Measurements from ENCODE around the gene CCDC80.

CCDC80 gene

DNA sequence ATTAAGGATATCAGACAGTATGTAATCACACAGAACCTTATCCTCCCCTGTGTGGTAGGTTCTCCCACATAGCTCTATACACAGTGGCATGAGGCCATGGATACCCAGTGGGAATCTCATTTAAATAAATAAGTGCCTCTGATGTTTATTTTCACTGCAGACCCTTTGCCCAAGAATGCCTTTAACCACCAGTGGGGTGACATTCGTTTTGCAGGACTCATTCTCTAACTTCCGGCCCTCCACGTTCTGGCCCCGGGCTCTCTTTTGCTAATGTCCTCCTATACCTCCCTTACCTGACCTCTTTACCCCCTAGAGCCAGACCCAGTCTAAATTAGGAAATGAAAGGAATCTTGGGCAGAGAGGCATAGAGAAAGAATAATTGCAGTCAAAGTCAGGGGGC lies 8.3 kb downstream of the CCDC80 start:
- no peak for DNase-seq (ENCODE audit: low read depth)

DNA sequence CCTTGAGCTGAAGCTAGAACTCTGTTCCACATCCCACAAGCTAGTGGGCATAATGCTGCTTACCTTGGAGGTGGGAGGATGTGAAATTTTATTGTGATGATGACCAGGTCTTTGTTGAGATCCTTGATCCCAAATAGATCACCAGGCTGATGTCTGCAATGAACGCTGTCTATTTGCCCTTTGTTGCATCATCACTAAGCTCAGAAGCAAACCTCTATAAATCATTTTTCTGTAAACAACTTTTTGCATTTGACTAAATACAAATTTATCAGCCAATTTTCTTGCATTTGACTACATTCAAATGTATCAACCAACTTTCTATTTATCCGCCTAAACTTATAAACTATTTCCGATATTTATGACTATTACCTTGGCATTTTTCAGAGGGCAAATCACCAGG lies 9.7 kb downstream of the CCDC80 start:
- no peak for DNase-seq (ENCODE audit: low read depth)

DNA sequence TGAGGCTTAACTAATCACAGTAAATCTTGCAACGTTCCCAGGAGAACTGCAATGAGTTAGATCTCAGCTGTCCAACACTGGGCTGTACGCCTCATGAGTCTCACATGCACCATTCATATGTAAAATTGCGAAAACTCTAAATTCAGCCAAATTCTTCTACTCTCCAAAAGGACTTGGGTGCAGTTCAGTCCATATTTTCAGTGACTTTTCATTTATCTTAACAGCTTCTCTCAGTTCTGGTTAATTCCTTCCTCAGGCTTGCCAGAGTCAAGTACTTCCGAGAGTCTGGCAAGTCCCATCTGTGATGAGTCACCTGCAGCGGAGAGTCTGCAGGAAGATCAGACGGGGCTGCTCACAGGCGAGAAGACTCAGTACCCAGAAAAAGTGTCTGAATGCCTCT lies 11.5 kb downstream of the CCDC80 start:
- peak; percentile 95 for DNase-seq (ENCODE audit: low read depth)

GRCh38 chr3:112627919-112628466 lies 12.9 kb downstream of the CCDC80 start:
- no peak for DNase-seq (ENCODE audit: low read depth)

DNA sequence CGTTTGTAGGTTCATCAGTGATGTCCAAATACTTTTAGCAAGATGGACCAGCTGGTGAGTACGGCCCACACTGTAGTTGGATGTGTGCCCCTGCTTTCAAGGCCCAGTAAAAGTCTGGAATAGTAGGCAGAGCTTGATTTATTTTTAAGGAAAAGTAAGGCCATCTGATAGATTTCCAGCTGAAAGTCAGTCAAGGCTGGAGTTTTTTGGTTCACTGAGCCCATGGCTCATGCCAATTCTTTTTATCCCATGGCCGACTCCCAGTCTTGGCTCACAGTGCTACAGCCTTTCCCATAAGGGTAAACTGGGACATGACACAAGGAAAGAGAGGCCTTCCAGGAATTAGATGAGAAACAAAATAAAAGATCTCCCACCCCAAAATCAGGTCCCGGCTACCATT lies 13.5 kb downstream of the CCDC80 start:
- DNase-seq (ENCODE audit: low read depth) = no peak

- no peak for DNase-seq (ENCODE audit: low read depth)
These were observed 17.2 kb downstream of the CCDC80 start for GRCh38 chr3:112623717-112624116.

- no peak for DNase-seq (ENCODE audit: low read depth)
These were observed 17.7 kb downstream of the CCDC80 start for GRCh38 chr3:112623213-112623612.

- DNase-seq (ENCODE audit: low read depth) = no peak
These were observed 21.6 kb downstream of the CCDC80 start for GRCh38 chr3:112619295-112619694.

GRCh38 chr3:112617285-112617684 lies 23.7 kb downstream of the CCDC80 start:
- DNase-seq (ENCODE audit: low read depth) = no peak

DNA sequence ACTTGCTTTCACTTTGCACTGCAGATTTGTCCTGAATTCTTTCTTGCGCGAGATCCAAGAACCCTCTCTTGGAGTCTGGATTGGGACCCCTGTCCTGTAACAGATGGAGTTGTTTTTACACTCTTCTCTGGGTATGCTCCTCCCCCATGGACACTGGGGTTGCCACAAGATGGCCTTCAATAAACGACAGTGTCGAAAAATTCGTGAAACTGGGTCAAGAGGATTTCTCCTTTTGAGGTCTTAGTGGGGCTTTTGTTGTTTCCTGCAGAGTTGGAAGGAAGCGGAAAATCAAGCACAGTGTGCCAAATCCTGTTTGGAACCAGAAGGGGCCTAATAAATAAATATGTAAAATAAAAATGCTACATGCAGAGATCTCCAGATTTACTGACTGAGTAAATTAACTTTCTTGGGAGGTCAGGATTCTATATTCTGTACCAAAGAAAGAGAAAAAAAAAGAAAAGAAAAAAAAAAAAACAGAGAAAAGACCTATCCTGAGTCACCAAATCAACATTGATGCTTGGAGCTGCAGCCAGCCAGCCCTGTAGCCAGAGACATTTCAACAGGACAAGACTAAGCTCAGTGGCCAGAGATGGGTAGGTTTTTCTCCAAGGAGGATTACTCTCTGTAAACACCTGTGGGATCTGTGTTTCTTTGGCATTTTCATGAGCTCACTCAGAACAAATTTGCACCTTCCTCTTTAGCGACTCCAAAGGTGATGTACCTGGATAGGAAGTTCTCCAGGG lies 24.8 kb downstream of the CCDC80 start:
- no peak for DNase-seq (ENCODE audit: low read depth)

DNA sequence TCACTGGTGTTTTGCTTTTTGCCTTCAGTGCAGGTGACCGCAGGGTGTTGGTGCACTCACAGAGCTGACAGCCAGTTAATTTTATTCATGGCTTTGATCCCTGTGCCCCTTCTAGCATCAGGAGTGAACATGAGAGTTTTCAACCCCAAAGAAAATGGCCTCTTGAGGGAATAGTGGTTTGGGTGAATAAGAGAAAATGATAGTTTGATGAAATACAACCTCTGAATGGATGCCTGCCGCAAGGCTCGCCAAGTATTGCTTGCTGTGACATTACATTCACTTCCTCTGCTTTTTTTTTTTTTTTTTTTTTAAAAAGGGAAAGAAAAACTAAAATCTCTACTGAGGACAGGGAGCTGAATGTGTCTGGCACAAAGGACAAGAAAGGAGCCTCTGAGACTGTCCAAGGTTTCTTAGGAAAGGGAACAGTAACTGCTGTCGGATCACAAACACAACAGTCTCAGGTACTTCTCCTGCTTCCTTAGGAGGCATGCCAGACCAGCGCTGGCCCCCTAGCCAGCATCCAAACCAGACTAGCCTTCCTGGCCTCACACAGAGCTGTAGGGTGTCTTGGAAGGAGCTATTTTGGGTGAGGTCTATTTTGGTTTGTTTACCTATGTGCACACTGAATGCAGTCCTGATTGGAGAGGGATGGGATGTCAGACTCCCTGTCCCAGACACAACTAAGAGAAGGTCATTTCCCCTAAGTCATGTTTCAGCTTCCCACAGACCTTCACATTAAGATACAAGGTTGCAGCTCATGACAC lies 29.0 kb downstream of the CCDC80 start:
- DNase-seq (ENCODE audit: low read depth) = no peak

- DNase-seq (ENCODE audit: low read depth) = no peak
These were observed 30.8 kb downstream of the CCDC80 start for GRCh38 chr3:112610121-112610520.

- DNase-seq (ENCODE audit: low read depth) = no peak
These were observed 33.1 kb downstream of the CCDC80 start for GRCh38 chr3:112607863-112608262.

DNA sequence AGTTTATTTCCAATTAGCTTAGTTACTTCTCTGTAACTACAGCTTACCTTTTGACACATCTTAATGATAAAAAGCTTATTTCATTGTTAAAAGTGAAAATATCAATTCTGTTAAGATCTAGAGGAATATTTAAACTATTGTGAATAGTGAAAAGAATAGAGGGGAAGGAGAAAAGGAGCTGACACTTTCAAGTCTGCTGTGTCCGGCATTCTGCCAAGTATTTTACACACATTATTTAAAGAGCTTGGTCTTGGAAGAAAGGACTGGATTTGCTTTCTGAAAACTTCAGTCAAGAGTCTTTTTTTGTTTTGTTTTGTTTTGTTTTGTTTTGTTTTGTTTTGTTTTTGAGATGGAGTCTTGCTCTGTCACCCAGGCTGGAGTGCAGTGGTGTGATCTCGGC lies 34.8 kb downstream of the CCDC80 start:
- DNase-seq (ENCODE audit: low read depth) = no peak

DNA sequence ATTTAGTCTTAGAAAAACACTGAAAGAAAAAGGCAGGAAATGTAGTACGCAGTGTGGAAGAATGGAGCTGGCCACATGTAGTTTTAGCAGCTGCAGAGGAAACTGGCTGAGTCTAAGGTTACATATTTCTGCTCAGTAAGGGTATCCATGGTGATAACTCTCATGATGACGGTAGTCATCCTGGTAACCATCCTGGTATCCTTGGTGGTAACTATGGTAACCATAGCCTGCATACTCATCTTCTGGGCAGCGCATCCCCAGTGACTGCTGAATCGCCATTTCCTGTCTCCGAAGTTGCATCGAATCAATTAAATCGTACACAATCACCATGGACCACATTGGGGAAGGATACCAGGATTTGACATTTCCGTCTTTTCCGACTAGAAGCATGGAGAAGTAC lies 35.7 kb downstream of the CCDC80 start:
- DNase-seq (ENCODE audit: low read depth) = peak; percentile 97

GRCh38 chr3:112604536-112604935 lies 36.4 kb downstream of the CCDC80 start:
- peak; percentile 85 for DNase-seq (ENCODE audit: low read depth)

DNA sequence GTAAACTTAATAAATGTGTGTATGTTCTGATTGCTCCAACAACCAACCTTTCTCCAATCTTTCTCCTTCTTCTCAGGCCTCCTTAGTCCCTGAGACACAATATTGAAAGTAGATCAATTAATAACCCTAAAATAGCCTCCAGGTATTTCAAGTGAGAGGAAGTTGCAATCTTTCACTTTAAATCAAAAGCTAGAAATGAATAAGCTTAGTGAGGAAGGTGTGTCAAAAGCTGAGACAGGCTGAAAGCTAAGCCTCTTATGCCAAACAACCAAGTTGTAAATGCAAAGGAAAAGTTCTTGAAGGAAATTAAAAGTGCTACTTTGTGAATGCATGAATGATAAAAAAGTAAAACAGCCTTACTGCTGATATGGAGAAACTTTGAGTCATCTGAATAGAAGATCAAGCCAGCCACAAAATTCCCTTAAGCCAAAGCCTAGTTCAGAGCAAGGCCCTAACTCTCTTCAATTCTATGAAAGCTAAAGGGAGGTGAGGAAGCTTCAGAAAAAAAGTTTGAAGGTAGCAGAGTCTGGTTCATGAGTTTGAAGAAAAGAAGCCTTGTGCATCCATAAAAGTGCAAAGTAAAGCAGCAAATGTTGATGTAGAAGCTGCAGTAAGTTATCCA lies 38.6 kb downstream of the CCDC80 start:
- no peak for DNase-seq (ENCODE audit: low read depth)

GRCh38 chr3:112598731-112599130 lies 42.2 kb downstream of the CCDC80 start:
- no peak for DNase-seq (ENCODE audit: low read depth)

- no peak for DNase-seq (ENCODE audit: low read depth)
These were observed 43.0 kb downstream of the CCDC80 start for GRCh38 chr3:112597945-112598344.

- DNase-seq (ENCODE audit: low read depth) = no peak
These were observed 46.1 kb downstream of the CCDC80 start for GRCh38 chr3:112594856-112595255.

DNA sequence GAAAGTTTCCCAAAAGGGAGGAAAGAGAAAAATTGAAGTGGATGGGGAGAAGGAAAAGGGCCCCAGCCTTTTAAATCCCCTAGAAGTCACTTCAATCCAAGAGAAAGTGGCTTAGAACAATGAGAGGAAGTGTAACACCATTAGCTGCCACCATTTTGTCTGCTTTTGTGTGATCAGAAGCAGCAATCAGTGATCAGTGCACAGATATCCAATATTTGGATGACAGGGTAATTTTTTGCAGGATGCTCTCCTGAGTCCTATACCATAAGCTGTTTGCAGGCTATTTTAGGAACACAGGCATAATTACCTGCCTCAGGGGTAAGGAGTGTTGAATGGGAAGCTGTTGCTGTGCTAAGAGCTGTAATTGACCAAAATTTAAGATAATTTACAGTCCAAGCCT lies 47.7 kb downstream of the CCDC80 start:
- DNase-seq (ENCODE audit: low read depth) = no peak

- no peak for DNase-seq (ENCODE audit: low read depth)
These were observed 53.6 kb downstream of the CCDC80 start for GRCh38 chr3:112587336-112587735.

GRCh38 chr3:112585782-112586181 lies 55.2 kb downstream of the CCDC80 start:
- no peak for DNase-seq (ENCODE audit: low read depth)

Data from fibroblast of the conjunctiva (primary cell).